ENCODE measurements around the gene MIA2.
"Not testable (repeated sequence)": the region's sequence is repeated elsewhere in the genome, so short reads cannot be mapped to it uniquely, and the experiment has no call there.

The MIA2 gene

GRCh38 chr14:39231751-39232553 is 1.8 kb upstream of the MIA2 start:
- not testable (repeated sequence) for DNase-seq (ENCODE audit: low read depth in 1 of 2, low spot score in 1 of 2)

- no peak for DNase-seq (ENCODE audit: low read depth in 1 of 2, low spot score in 1 of 2)
Measured at GRCh38 chr14:39232554-39233415, 930 bp upstream of the MIA2 start.

GRCh38 chr14:39234986-39235385 is 1.3 kb downstream of the MIA2 start:
- DNase-seq (ENCODE audit: low read depth in 1 of 2, low spot score in 1 of 2), result not testable (repeated sequence)

- DNase-seq (ENCODE audit: low read depth in 1 of 2, low spot score in 1 of 2), result not testable (repeated sequence)
Measured at GRCh38 chr14:39235466-39235865, 1.8 kb downstream of the MIA2 start.

GRCh38 chr14:39240769-39241168 is 7.1 kb downstream of the MIA2 start:
- DNase-seq (ENCODE audit: low read depth in 1 of 2, low spot score in 1 of 2), result no peak

GRCh38 chr14:39241637-39242036 is 7.9 kb downstream of the MIA2 start:
- no peak for DNase-seq (ENCODE audit: low read depth in 1 of 2, low spot score in 1 of 2)

GRCh38 chr14:39243831-39244230 is 10.1 kb downstream of the MIA2 start:
- no peak for DNase-seq (ENCODE audit: low read depth in 1 of 2, low spot score in 1 of 2)

GRCh38 chr14:39246618-39247017 is 12.9 kb downstream of the MIA2 start:
- no peak for DNase-seq (ENCODE audit: low read depth in 1 of 2, low spot score in 1 of 2)

- no peak for DNase-seq (ENCODE audit: low read depth in 1 of 2, low spot score in 1 of 2)
Measured at GRCh38 chr14:39247256-39247655, 13.5 kb downstream of the MIA2 start.

GRCh38 chr14:39251547-39251946 is 17.8 kb downstream of the MIA2 start:
- DNase-seq (ENCODE audit: low read depth in 1 of 2, low spot score in 1 of 2), result no peak

GRCh38 chr14:39257388-39257787 is 23.7 kb downstream of the MIA2 start:
- not testable (repeated sequence) for DNase-seq (ENCODE audit: low read depth in 1 of 2, low spot score in 1 of 2)

- no peak for DNase-seq (ENCODE audit: low read depth in 1 of 2, low spot score in 1 of 2)
Measured at GRCh38 chr14:39258782-39259545, 25.2 kb downstream of the MIA2 start.

GRCh38 chr14:39260161-39260560 is 26.4 kb downstream of the MIA2 start:
- DNase-seq (ENCODE audit: low read depth in 1 of 2, low spot score in 1 of 2), result not testable (repeated sequence)

- DNase-seq (ENCODE audit: low read depth in 1 of 2, low spot score in 1 of 2), result not testable (repeated sequence)
Measured at GRCh38 chr14:39262214-39262613, 28.5 kb downstream of the MIA2 start.

GRCh38 chr14:39264057-39264456 is 30.3 kb downstream of the MIA2 start:
- DNase-seq (ENCODE audit: low read depth in 1 of 2, low spot score in 1 of 2), result no peak

- DNase-seq (ENCODE audit: low read depth in 1 of 2, low spot score in 1 of 2), result no peak
Measured at GRCh38 chr14:39264558-39264957, 30.8 kb downstream of the MIA2 start.

GRCh38 chr14:39265033-39265432 is 31.3 kb downstream of the MIA2 start:
- no peak for DNase-seq (ENCODE audit: low read depth in 1 of 2, low spot score in 1 of 2)

- DNase-seq (ENCODE audit: low read depth in 1 of 2, low spot score in 1 of 2), result no peak
Measured at GRCh38 chr14:39265806-39266524, 32.2 kb downstream of the MIA2 start.

- no peak for DNase-seq (ENCODE audit: low read depth in 1 of 2, low spot score in 1 of 2)
Measured at GRCh38 chr14:39266525-39266870, 32.8 kb downstream of the MIA2 start.

- peak; percentile 52 to 55 for DNase-seq (ENCODE audit: low read depth in 1 of 2, low spot score in 1 of 2)
Measured at GRCh38 chr14:39266871-39267607, 33.3 kb downstream of the MIA2 start.
